Measurements from ENCODE around the gene CD248.

Gene CD248

GRCh38 chr11:66316849-66317251 is at the start of gene CD248:
CD248 (minus strand) TSS chr11:66317044; CDS start chr11:66317027, 17 bp downstream.
- DNase-seq (ENCODE audit: low read depth in 2 of 2): peak; percentile 68 to 96
- peak within 1 kb of the TSS; percentile 63 to 65 for H3K4me3 ChIP-seq (replicated peaks in 1 of 2; ENCODE audit: low read depth in 2 of 2, low read length in 2 of 2)
- TF ChIP-seq CTCF (IDR thresholded peaks at IDR 0.05; ENCODE audit: low read depth, low read length): no peak

- no peak overlapping the region for H3K4me3 ChIP-seq (replicated peaks in 1 of 2; ENCODE audit: low read depth in 2 of 2, low read length in 2 of 2)
- no peak for TF ChIP-seq CTCF (IDR thresholded peaks at IDR 0.05; ENCODE audit: low read depth, low read length)
- DNase-seq (ENCODE audit: low read depth in 2 of 2): no peak
These were observed 49.1 kb upstream of the CD248 start for GRCh38 chr11:66365711-66366619.

GRCh38 chr11:66365166-66365565 is 48.3 kb upstream of the CD248 start:
- no peak overlapping the region for H3K4me3 ChIP-seq (replicated peaks in 1 of 2; ENCODE audit: low read depth in 2 of 2, low read length in 2 of 2)
- no peak for TF ChIP-seq CTCF (IDR thresholded peaks at IDR 0.05; ENCODE audit: low read depth, low read length)
- DNase-seq (ENCODE audit: low read depth in 2 of 2): no peak

GRCh38 chr11:66363805-66364535 is 47.1 kb upstream of the CD248 start:
- H3K4me3 ChIP-seq (replicated peaks in 1 of 2; ENCODE audit: low read depth in 2 of 2, low read length in 2 of 2): no peak overlapping the region
- TF ChIP-seq CTCF (IDR thresholded peaks at IDR 0.05; ENCODE audit: low read depth, low read length): peak; percentile 77
- peak; percentile 20 to 37 for DNase-seq (ENCODE audit: low read depth in 2 of 2)

- DNase-seq (ENCODE audit: low read depth in 2 of 2): no peak
These were observed 46.4 kb upstream of the CD248 start for GRCh38 chr11:66363187-66363601.

More at GRCh38 chr11:66363187-66363601, 46.4 kb upstream of the CD248 start:
- no peak for TF ChIP-seq CTCF (IDR thresholded peaks at IDR 0.05; ENCODE audit: low read depth, low read length)
- H3K4me3 ChIP-seq (replicated peaks in 1 of 2; ENCODE audit: low read depth in 2 of 2, low read length in 2 of 2): no peak overlapping the region

Measured in cardiac fibroblast (primary cell).